Stimulated activated CD8-positive, alpha-beta memory T cell treated with anti-CD3 and anti-CD28 coated beads, Interleukin-15, amount 100 ng/mL, for 4 hours (primary cell): ENCODE results near the gene UGT1A3.
"Not testable (repeated sequence)": the region's sequence is repeated elsewhere in the genome, so short reads cannot be mapped to it uniquely, and the experiment has no call there.

ENCODE experiments used
- DNase-seq, 2 donors: peaks; one replicate each; pipeline ENCODE4 v3.0.0-alpha.2; 2020; ENCODE audit warnings: low read depth in 2 of 2

Gene UGT1A3

DNA sequence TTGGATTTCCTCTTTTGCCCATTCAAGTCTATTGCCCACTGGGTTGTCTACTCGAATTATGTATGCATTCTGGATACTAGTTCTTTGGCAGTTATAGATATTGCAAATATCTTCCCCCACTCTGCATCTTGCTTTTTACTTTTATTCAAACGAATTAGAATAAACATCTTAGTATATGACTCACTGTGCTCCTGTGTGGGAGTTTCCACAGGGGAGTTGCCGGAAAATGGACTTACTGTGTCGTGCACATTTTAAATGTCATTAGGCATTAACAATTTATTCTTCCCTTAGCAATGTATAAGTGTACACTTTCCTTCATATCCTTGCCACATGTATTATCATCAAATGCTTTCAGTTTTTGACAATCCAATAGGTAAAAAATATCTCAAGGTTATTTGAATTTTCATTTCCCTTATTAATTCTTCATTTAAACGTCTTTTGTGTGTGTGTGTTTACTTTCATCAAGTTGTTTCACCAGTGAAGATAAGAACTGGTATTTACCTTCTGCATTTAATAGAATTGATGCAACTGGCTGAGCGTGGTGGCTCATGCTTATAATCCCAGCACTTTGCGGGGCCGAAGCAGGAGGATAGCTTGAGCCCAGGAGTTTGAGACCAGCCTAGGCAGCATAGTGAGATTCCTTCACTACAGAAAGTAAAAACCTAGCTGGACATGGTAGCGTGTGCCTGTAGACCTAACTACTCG is 20.8 kb upstream of the UGT1A3 start:
- DNase-seq: no peak

DNA sequence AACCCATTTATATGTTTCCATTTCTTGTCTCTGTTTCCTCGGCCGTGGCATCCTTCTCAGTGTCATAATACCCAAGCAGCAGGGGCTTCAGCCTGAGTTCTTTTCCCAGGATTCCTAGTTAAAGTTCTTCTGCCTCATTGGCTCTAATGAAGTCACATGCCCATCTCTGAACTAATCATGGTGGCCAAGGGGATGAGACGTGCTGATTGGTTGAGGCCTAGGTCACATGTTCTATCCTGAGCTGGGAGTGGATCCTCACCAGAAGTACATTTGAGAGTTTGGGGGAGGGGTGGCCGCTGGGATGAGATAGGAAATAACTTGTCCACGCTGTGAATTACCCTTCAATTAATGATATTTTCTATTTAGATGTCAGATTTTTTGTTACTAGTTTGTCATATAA is 19.9 kb upstream of the UGT1A3 start:
- DNase-seq: no peak

DNA sequence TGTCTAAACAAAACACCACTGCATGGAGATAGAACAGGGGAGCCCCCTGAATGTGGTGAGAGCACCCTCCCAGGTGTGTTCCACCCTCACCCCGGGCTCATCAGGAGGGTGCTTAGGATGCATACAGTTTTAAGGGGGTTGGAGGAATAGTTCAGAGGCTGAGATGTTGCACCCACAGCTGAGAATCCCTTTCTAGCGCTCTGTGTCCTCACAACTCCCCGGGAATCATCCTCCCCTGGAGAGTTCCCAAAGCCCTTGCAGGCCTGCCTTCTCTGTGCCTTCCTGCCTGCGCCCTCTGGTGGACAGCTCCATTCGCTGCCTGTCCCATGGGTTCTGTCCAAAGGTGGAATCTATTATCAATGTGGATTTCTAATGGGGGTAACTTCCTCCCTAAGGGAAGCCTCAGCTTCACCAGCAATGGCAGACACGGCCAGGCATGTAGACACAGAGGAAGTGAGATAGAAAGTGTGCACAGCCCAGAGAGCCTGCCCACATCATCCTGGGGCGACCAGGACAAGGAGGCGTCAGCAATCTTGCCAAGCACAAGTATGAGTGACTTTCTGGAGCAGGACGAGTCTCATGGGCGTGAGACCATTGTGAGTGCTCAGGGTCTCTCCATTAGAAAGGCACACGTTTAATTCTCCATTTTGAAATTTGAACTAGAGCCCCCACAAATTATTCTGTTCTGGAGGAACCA is 17.4 kb upstream of the UGT1A3 start:
- peak; percentile 31 to 35 for DNase-seq

DNA sequence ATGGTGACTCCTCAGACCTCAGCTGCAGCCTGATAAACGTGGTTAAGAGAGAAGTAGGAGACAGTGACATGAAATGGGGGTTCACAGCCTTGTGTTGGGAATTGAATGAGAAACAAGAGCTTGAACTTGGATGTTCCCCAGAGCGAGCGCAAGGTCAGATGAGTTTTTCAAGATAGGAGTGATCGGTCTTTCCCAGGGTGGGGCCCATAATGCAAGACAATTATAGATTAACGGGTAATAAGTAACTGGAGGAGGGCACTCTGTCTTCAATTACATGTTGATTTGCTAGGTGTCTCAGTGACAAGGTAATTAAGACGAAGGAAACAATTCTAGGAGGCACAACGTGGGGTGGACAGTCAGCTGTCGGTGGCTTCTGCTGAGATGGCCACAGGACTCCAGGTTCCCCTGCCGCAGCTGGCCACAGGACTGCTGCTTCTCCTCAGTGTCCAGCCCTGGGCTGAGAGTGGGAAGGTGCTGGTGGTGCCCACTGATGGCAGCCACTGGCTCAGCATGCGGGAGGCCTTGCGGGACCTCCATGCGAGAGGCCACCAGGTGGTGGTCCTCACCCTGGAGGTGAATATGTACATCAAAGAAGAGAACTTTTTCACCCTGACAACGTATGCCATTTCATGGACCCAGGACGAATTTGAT is 16.1 kb upstream of the UGT1A3 start, which contains the start of gene UGT1A5:
Gene UGT1A5, plus strand, starts transcription at position 297 of the 651 bp plus-strand sequence. Its CDS starts 85 bp downstream, at position 382.
- DNase-seq: no peak

DNA sequence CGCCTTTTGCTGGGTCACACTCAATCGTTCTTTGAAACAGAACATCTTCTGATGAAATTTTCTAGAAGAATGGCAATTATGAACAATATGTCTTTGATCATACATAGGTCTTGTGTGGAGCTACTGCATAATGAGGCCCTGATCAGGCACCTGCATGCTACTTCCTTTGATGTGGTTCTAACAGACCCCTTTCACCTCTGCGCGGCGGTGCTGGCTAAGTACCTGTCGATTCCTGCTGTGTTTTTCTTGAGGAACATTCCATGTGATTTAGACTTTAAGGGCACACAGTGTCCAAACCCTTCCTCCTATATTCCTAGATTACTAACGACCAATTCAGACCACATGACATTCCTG is 15.6 kb upstream of the UGT1A3 start:
- DNase-seq: no peak

DNA sequence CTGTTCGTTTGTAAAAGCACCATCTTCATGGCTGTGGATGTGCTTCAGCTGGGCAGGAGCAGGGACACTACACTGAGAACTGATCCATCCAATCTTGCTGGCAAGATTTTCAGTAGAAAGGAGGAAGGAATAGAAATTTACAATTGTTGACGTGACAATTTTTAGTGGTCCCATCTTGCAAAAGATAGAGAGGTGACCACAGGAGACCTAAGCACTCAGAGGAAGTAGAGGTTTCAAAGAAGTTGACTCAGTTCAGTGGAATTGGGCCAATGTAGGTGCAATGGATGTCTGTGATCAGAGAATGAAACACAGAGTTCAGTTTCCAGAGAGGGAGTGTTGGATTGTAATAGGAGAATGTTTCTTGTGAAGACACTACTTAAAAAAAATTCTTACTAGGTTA is 14.7 kb upstream of the UGT1A3 start:
- DNase-seq: no peak

DNA sequence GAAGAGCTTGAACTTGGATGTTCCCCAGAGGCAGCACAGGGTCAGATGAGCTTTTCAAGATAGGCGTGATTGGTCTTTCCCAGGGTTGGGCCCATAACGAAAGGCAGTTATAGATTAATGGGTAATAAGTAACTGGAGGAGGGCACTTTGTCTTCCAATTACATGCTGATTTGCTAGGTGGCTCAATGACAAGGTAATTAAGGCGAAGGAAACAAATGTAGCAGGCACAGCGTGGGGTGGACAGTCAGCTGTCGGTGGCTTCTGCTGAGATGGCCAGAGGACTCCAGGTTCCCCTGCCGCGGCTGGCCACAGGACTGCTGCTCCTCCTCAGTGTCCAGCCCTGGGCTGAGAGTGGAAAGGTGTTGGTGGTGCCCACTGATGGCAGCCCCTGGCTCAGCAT is 10.3 kb upstream of the UGT1A3 start, which contains the start of gene UGT1A4:
Gene UGT1A4, plus strand, starts transcription at position 185 of the 400 bp plus-strand sequence. Its CDS starts 85 bp downstream, at position 270.
- no peak for DNase-seq

DNA sequence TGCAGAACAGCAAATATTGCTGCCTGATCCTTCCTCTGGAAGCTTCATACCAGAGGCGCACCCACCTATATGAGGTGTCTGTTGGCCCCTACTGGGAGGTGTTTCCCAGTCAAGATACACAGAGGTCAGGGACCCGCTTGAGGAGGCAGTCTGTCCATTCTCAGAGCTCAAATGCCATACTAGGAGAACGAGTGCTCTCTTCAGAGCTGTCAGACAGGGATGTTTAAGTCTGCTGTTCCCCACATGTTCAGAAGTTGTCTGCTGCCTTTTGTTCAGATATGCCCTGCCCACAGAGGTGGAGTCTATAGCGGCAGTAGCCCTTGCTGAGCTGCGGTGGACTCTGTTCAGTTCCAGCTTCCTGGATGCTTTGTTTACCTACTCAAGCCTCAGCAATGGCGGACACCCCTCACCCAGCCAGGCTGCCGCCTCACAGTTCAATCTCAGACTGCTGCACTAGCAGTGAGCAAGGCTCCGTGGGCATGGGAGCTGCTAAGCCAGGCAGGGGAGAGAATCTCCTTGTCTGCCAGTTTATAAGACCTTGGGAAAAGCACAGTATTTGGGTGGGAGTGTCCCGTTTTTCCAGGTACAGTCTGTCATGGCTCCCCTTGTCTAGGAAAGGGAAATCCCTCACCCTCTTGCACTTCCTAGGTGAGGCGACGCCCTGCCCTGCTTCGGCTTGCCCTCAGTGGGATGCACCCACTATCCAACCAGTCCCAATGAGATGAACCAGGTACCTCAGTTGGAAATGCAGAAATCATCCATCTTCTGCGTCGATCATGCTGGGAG is 8.2 kb downstream of the UGT1A3 start:
- not testable (repeated sequence) for DNase-seq

DNA sequence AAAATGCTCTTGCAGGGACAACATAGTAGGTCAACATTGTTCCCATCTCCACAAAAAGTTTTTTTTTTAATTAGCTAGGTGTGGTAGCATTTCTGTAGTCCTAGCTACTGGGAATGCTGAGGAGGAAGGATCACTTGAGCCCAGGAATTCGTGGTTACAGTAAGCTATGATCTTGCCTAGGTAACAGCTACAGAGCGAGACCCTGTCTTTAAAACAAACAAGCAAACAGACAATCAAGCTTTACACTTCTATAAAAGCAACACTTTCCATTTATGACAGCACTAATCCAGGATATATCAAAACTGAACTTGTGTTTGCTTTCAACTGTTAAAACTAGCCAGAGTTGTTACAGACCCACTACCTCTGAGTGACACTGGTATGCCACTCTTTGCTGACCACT is 12.0 kb downstream of the UGT1A3 start:
- DNase-seq: no peak

DNA sequence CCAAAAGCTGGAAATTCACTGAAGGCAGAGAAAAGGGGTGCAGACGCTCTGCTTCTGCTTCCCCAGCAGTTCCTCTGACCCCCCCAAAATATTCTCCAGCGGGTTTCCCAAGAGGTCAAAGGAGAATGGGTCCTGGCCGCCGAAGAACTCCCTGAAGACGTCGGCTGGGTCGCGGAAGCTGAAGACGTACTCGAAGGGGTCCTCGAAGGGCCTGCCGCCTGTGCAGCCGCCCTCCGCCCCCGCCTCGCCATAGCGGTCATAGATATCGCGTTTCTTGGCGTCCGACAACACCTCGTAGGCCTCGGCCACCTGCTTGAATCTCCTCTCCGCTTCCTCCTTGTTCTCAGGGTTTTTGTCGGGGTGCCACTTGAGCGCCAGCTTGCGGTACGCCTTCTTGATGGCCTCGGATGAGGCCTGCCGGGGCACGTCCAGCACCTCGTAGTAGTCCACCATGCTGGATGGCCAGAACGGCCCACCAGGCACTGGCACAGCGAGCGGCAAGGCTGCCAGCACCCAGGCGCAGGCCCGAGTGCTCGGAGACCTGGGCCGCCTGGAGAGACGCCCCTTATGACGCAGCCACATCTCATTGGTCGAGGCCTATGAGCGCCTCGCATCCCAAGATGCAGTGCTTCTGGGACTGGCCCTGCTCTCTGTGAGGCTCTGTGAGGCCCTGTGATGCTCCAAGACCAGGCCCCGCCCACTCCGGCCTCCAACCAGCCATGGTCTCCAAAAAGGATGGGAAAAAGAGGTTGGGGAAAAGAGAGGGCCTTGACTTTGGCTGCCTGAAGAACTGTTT is 14.8 kb downstream of the UGT1A3 start:
- no peak for DNase-seq

DNA sequence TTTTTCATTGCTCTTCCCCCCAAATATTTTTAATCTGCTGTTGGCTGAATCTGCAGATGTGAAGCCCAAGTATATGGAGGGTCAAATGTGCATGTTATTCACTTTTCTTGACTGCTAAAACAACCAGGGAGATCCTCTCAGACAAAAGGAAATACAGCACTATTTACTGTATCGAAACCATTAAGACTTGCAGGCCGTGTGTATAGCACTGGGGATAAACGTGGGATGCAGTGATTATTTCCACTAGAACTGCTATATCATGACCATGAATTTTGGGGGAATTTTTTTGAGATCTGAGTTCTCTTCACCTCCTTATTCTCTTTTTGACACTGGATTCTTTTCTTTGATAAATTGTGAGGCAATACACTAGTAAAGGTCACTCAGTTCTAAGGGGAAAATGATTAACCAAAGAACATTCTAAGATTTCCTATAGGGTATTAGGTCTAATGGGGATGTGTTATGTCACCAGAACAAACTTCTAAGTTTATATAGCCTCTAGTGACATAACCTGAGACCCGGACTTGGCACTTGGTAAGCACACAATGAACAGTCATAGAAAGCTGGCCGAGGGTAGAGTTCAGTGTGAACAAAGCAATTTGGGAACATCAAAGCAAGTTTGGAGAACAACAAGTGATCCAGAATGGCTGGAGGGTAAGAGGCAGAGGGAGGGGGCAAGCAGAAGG is 16.4 kb downstream of the UGT1A3 start:
- DNase-seq: no peak

DNA sequence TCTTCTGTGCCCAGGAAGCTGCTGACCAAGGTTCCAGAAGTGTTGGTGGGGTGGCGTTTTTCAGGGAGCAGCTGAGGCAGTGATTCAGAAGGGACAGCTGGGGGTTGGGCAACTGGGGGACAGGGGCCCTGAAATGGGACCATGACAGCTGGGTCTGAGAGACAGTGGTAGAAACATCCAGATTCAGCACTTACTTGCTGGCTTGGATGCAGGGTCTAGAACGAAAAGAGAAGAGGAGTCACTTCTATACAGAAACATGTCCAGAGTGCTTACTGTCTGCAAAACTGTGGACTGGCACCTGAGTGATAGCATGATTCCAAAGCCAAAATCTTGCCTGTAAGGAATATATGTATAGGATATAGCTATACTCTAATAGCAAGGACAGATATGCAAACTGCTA is 17.0 kb downstream of the UGT1A3 start:
- not testable (repeated sequence) for DNase-seq

DNA sequence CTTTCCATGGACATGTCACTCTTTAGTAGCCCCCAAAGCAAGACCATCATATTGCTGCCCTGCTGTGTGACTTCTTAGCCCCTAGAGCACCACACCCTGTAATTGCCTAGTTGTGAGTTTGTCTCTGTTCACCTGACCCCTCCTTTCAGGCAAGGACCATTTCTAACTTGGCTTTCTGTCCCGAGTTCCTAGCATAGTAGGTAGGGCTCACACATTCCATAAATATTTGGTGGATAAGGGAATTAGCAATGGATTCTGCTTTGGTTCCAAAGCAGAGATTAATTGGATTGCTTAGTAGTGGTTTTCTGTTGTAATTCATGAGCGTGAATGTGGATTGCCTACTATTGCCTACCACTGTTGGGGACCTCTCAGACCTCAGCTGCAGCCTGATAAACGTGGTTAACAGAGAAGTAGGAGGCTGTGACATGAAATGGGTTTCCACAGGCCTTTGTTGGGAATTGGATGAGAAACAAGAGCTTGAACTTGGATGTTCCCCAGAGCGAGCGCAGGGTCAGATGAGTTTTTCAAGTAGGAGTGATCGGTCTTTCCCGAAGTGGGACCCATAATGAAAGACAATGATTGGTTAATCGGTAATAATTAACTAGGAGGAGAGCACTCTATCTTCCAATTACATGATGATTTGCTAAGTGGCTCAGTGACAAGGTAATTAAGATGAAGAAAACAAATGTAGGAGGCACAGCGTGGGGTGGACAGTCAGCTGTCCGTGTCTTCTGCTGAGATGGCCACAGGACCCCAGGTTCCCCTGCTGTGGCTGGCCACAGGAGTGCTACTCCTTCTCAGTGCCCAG is 17.8 kb downstream of the UGT1A3 start:
- no peak for DNase-seq

DNA sequence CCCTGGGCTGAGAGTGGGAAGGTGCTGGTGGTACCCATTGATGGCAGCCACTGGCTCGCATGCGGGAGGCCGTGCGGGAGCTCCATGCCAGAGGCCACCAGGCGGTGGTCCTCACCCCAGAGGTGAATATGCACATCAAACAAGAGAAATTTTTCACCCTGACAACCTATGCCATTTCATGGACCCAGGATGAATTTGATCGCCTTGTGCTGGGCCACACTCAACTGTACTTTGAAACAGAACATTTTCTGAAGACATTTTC is 18.4 kb downstream of the UGT1A3 start:
- DNase-seq: no peak

DNA sequence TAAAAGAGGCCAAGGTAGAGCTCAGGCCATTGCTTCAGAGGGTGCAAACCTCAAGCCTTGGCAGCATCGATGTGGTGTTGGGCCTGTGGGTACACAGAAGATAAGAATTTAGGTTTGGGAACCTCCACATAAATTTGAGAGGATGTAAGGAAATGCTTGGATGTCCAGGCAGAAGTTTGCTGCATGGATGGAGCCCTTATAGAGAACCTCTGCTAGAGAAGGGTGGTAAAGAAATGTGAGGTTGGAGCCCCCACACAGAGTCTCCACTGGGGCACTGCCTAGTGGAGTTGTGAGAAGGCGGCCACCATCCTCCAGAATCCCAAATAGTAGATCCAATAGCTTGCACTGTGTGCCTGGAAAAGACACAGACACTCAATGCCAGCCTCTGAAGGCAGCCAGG is 21.8 kb downstream of the UGT1A3 start:
- not testable (repeated sequence) for DNase-seq

DNA sequence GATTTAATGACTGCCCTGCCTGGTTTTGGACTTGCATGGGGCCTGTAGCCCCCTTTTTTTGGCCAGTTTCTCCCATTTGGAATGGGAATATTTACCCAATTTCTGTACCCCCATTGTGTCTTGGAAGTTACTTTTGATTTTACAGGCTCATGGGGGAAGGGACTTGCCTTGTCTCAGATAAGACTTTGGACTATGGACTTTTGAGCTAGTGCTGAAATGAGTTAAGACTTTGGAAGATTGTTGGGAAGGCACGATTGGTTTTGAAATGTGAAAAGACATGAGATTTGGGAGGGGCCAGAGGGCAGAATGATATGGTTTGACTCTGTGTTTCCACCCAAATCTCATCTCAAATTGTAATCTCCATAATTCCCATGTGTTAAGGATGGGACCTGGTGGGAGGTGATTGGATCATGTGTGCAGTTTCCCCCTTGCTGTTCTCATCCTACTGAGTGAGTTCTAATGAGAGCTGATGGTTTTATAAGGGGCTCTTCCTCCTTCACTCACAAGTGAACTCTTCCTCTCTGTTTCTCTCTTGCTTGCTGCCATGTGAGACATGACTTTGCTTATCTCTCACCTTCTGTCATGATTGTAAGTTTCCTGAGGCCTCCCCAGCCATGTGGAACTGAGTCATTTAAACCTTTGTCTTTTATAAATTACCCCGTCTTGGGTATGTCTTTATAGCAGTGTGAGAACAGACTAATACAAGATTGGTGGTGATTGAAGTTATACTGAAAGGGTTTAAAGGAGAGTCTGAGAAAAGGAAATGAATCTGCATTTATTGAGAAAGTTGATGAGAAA is 22.6 kb downstream of the UGT1A3 start:
- not testable (repeated sequence) for DNase-seq

DNA sequence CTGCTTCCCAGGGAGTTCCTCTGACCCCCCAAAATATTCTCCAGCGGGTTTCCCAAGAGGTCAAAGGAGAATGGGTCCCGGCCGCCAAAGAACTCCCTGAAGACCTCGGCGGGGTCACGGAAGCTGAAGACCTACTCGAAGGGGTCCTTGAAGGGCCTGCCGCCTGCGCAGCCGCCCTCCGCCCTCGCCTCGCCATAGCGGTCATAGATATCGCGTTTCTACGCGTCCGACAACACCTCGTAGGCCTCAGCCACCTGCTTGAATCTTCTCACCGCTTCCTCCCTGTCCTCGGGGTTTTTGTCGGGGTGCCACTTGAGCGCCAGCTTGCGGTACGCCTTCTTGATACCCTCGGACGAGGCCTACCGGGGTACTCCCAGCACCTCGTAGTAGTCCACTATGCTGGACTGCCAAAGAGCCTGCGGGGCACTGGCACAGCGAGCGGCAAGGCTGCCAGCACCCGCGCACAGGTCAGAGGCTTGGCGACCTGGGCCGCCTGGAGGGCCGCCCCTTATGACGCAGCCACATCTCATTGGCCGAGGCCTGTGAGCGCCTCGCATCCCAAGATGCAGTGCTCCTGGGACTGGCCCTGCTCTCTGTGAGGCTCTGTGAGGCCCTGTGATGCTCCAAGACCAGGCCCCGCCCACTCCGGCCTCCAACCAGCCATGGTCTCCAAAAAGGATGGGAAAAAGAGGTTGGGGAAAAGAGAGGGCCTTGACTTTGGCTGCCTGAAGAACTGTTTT is 26.2 kb downstream of the UGT1A3 start:
- no peak for DNase-seq

DNA sequence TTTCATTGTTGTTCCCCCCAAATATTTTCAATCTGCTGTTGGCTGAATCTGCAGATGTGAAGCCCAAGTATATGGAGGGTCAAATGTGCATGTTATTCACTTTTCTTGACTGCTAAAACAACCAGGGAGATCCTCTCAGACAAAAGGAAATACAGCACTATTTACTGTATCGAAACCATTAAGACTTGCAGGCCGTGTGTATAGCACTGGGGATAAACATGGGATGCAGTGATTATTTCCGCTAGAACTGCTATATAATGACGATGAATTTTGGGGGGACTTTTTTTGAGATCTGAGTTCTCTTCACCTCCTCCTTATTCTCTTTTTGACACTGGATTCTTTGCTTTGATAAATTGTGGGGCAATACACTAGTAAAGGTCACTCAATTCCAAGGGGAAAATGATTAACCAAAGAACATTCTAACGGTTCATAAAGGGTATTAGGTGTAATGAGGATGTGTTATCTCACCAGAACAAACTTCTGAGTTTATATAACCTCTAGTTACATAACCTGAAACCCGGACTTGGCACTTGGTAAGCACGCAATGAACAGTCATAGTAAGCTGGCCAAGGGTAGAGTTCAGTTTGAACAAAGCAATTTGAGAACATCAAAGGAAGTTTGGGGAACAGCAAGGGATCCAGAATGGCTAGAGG is 27.7 kb downstream of the UGT1A3 start:
- no peak for DNase-seq
